ENCODE data around the gene DUSP8.

DNA sequence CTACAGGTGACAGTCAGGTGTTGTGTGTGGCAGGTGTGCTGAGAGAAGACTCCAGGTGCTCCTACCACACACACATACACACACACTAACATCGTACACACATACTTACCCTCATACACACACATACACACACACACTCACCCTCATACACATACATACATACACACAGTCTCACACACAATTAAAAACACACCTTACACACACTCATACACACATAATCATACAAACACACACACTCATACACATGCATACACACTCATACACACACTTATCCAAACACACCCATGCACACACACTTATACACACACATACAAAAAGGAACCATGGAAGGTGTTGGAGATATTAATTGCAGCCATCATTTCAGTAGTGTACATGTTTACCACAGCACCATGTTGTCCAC lies 31.6 kb upstream of the DUSP8 start:
- TF ChIP-seq CTCF (IDR thresholded peaks at IDR 0.05; ENCODE audit: low read depth, low read length) (no peak), POLR2A (IDR thresholded peaks at IDR 0.05; ENCODE audit: extremely low read depth, insufficient read length) (no peak)

Data from NB4 (cell line).